Midbrain (tissue), 1 donor: Measurements from ENCODE around the gene STK32B.
"Not testable (repeated sequence)": the region's sequence is repeated elsewhere in the genome, so short reads cannot be mapped to it uniquely, and the experiment has no call there.

Source experiments
- DNase-seq: peaks from one replicate; lab custom pipeline; 2025; lab: John Stamatoyannopoulos, UW

STK32B gene

GRCh38 chr4:5209862-5210261, 158.6 kb downstream of the STK32B start:
- no peak for DNase-seq

GRCh38 chr4:5211282-5211839, 160.1 kb downstream of the STK32B start:
- DNase-seq = no peak

GRCh38 chr4:5212255-5213013, 161.2 kb downstream of the STK32B start:
- no peak for DNase-seq

GRCh38 chr4:5213087-5213595, 161.9 kb downstream of the STK32B start:
- DNase-seq = no peak

GRCh38 chr4:5215321-5215720, 164.0 kb downstream of the STK32B start:
- no peak for DNase-seq

GRCh38 chr4:5217421-5217820, 166.1 kb downstream of the STK32B start:
- no peak for DNase-seq

- peak; percentile 1 for DNase-seq
These were observed 167.2 kb downstream of the STK32B start for GRCh38 chr4:5218376-5219069.

- no peak for DNase-seq
These were observed 168.7 kb downstream of the STK32B start for GRCh38 chr4:5220028-5220427.

- DNase-seq = no peak
These were observed 170.8 kb downstream of the STK32B start for GRCh38 chr4:5222047-5222446.

- DNase-seq = no peak
These were observed 171.7 kb downstream of the STK32B start for GRCh38 chr4:5222951-5223350.

GRCh38 chr4:5224340-5224739, 173.1 kb downstream of the STK32B start:
- no peak for DNase-seq

- DNase-seq = no peak
These were observed 181.3 kb downstream of the STK32B start for GRCh38 chr4:5232549-5232948.

GRCh38 chr4:5237086-5237660, 185.9 kb downstream of the STK32B start:
- DNase-seq = no peak

GRCh38 chr4:5238173-5238572, 186.9 kb downstream of the STK32B start:
- DNase-seq = no peak

GRCh38 chr4:5247061-5247460, 195.8 kb downstream of the STK32B start:
- not testable (repeated sequence) for DNase-seq

- DNase-seq = no peak
These were observed 196.5 kb downstream of the STK32B start for GRCh38 chr4:5247735-5248134.

GRCh38 chr4:5249727-5250126, 198.4 kb downstream of the STK32B start:
- DNase-seq = no peak

- DNase-seq = not testable (repeated sequence)
These were observed 199.3 kb downstream of the STK32B start for GRCh38 chr4:5250536-5250935.

- DNase-seq = no peak
These were observed 205.1 kb downstream of the STK32B start for GRCh38 chr4:5256421-5256820.

- DNase-seq = no peak
These were observed 205.8 kb downstream of the STK32B start for GRCh38 chr4:5257086-5257485.

- no peak for DNase-seq
These were observed 208.2 kb downstream of the STK32B start for GRCh38 chr4:5259471-5259870.

GRCh38 chr4:5260121-5260520, 208.8 kb downstream of the STK32B start:
- DNase-seq = no peak

GRCh38 chr4:5261866-5262265, 210.6 kb downstream of the STK32B start:
- DNase-seq = no peak
